Vagina (tissue), 2 donors: Measurements from ENCODE around the gene PANK4. TPM values are rescaled to one million over a fixed set of nuclear protein-coding genes. Genes with fewer than 3 reads are reported as not detected.

Experiments
- DNase-seq, 2 donors: peaks; one replicate each; pipeline ENCODE4 v3.0.0-alpha.2; 2017; ENCODE audit errors: extremely low spot score in 2 of 2
- H3K27ac ChIP-seq: fragments of 200-600 bp; sonication (generic); one replicate; pipeline ENCODE4 v1.5.1; 2019
- H3K27me3 ChIP-seq: fragments of 200-600 bp; sonication (generic); one replicate; pipeline ENCODE4 v1.5.1; 2019
- H3K36me3 ChIP-seq, 2 donors: fragments of 200-600 bp; sonication (generic); one replicate each; pipeline ENCODE4 v1.5.1; 2017 to 2019
- H3K4me1 ChIP-seq: fragments of 200-600 bp; sonication (generic); one replicate; pipeline ENCODE4 v1.5.1; 2019
- H3K4me3 ChIP-seq, 2 donors: fragments of 200-600 bp; sonication (generic); 1 replicate in 1 of 2; 2 replicates in 1 of 2; pipeline ENCODE4 v1.5.1; 2016 to 2019
- H3K9me3 ChIP-seq: fragments of 200-600 bp; sonication (generic); one replicate; pipeline ENCODE4 v1.5.1; 2019
- POLR2A ChIP-seq, 2 donors: fragments of 450-650 bp; IDR thresholded peaks; one replicate each; pipeline ENCODE4 v1.6.1; 2017; ENCODE audit warnings: antibody characterized with exemption in 2 of 2, mild to moderate bottlenecking in 2 of 2, moderate library complexity in 2 of 2
- POLR2AphosphoS5 ChIP-seq, 2 donors: sonication (generic); formaldehyde crosslinking; IDR thresholded peaks; one replicate each; pipeline ENCODE4 v1.9.0; 2017; ENCODE audit warnings: antibody characterized with exemption in 2 of 2, mild to moderate bottlenecking in 2 of 2, low read depth in 1 of 2; ENCODE audit not compliant: insufficient read depth in 1 of 2
- intact Hi-C: fragments of 100-400 bp; cut with DNase I; formaldehyde crosslinking; loops from one replicate; pipeline ENCODE4 v1.15.1; 2023
- total RNA-seq: library from RNA; depleted of rRNA; stranded (reverse); fragments of >200 nt; gene quantifications from one replicate; pipeline ENCODE4 v1.2.3, GENCODE V29; 2016
- TF ChIP-seq, protein P1 (sequence below), 3 experiments: fragments of 450-650 bp in 2 of 3; fragments of 200-600 bp in 1 of 3; sonication (generic) in 1 of 3; IDR thresholded peaks; one replicate each; pipeline ENCODE4 v1.5.1; 2017 to 2019; ENCODE audit warnings: antibody characterized with exemption in 3 of 3, mild to moderate bottlenecking in 2 of 3, moderate library complexity in 2 of 3

PANK4 gene
- total RNA-seq, 1 donor from 2014 or later: 39.5 TPM

DNA sequence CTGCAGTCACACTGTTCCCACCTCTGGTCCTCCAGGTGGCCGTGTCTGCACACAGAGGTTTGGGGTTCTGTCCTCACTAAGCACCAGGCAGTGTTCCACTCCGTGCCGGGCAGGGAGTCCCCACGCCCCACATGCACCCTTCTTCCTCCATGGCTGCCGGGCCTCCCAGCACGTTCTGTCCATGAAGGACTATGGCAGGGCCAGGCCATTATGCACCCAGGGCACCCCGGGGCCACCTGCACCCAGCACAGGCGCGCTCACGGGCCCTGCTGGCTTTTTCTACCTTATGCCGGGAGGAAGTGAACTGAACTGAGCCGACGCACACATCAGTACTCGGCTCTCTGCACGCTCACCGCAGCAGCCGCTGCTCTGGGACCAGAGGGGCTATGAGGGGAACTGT is 10.3 kb downstream of the PANK4 start:
- Histone ChIP-seq H3K4me3 (no peak overlapping the region), H3K4me1 (no peaks in the 10 kb centered on the region), H3K36me3 (peaks cover 3 to 93% of the 10 kb centered on the region in 2 donors), H3K27ac (no peak overlapping the region), H3K9me3 (no peaks in the 10 kb centered on the region), H3K27me3 (no peaks in the 10 kb centered on the region)
- intact Hi-C loops: no loop called here
- no peak for DNase-seq
- TF ChIP-seq POLR2AphosphoS5 (IDR thresholded peaks at IDR 0.05; ENCODE audit: insufficient read depth in 1 of 2, low read depth in 1 of 2): no peak
- TF ChIP-seq, protein P1, sequence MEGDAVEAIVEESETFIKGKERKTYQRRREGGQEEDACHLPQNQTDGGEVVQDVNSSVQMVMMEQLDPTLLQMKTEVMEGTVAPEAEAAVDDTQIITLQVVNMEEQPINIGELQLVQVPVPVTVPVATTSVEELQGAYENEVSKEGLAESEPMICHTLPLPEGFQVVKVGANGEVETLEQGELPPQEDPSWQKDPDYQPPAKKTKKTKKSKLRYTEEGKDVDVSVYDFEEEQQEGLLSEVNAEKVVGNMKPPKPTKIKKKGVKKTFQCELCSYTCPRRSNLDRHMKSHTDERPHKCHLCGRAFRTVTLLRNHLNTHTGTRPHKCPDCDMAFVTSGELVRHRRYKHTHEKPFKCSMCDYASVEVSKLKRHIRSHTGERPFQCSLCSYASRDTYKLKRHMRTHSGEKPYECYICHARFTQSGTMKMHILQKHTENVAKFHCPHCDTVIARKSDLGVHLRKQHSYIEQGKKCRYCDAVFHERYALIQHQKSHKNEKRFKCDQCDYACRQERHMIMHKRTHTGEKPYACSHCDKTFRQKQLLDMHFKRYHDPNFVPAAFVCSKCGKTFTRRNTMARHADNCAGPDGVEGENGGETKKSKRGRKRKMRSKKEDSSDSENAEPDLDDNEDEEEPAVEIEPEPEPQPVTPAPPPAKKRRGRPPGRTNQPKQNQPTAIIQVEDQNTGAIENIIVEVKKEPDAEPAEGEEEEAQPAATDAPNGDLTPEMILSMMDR (IDR thresholded peaks at IDR 0.05): no peak
- TF ChIP-seq POLR2A (IDR thresholded peaks at IDR 0.05): no peak

DNA sequence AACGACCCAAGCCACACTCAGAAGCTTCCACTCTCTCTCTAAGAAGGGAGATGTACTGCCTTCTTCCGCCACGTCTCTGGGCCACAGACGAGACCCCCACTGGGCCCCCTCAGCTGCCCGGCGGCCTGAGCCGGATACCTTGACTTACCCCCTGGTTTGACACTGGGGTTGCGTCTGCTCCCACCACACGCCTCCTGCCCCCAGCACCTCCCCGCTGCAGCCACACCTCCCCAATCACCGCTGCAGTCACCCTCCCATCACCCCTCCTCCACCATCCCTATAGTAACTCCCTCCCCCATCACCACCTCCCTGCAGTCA is 10.7 kb downstream of the PANK4 start:
- no peaks in the 10 kb centered on the region for H3K9me3 ChIP-seq
- H3K36me3 ChIP-seq: peaks cover 3 to 93% of the 10 kb centered on the region in 2 donors
- intact Hi-C loops: no loop called here
- H3K27me3 ChIP-seq: no peaks in the 10 kb centered on the region
- no peaks in the 10 kb centered on the region for H3K4me1 ChIP-seq
- H3K4me3 ChIP-seq: no peak overlapping the region
- H3K27ac ChIP-seq: no peak overlapping the region
- TF ChIP-seq POLR2A (IDR thresholded peaks at IDR 0.05) (no peak), POLR2AphosphoS5 (IDR thresholded peaks at IDR 0.05; ENCODE audit: insufficient read depth in 1 of 2, low read depth in 1 of 2) (no peak)
- TF ChIP-seq, protein P1 (IDR thresholded peaks at IDR 0.05): no peak
- DNase-seq: no peak

DNA sequence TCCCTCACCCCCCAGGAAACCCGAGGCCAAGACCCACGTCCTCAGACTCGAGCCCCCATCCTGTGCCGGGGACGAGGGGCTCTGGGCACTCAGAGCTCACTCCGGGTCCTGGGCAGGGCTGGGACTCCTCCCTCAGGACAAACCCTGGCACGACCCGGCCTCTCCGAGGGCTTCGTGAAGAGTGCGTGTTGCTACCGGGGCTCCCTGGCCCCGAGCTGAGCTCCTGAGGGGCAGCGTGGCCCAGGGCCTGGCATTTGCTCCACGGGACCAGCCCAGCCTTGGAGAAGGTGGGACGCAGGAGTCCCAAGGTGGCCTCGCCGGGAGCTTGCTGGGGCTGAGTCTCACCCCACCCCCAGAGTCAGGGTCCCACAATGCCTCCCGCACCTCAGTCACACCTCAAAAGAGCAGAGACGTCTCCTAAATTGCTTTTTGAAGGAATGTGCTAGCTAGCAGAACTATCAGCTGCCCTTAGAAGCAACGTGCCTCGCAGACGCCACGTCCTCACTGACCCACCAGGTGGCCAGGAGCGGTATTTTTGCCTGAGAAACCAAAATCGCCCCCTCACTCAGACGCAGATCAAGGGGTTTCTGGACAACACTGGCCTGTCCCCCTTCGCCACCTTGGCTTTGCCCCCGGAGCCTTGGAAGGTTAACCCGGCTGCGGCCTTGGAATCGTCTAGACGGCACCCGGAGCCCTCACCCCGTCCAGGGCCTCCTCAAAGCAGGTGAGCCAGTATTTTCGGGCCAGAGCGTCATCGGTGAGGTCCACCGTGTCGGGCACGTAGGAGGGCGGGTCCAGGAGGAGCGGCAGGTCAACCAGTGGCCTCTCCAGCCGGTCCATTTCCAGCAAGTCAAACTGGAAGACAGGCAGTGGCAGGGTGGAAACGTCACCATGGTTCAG is 11.3 kb downstream of the PANK4 start:
- Histone ChIP-seq H3K27me3 (no peaks in the 10 kb centered on the region), H3K9me3 (no peaks in the 10 kb centered on the region), H3K4me1 (no peaks in the 10 kb centered on the region), H3K36me3 (peaks cover 3 to 93% of the 10 kb centered on the region in 2 donors), H3K27ac (no peak overlapping the region), H3K4me3 (no peak overlapping the region)
- DNase-seq: no peak
- intact Hi-C loops: no loop called here
- TF ChIP-seq POLR2AphosphoS5 (IDR thresholded peaks at IDR 0.05; ENCODE audit: insufficient read depth in 1 of 2, low read depth in 1 of 2): no peak
- TF ChIP-seq POLR2A (IDR thresholded peaks at IDR 0.05): no peak
- TF ChIP-seq, protein P1 (IDR thresholded peaks at IDR 0.05): no peak

DNA sequence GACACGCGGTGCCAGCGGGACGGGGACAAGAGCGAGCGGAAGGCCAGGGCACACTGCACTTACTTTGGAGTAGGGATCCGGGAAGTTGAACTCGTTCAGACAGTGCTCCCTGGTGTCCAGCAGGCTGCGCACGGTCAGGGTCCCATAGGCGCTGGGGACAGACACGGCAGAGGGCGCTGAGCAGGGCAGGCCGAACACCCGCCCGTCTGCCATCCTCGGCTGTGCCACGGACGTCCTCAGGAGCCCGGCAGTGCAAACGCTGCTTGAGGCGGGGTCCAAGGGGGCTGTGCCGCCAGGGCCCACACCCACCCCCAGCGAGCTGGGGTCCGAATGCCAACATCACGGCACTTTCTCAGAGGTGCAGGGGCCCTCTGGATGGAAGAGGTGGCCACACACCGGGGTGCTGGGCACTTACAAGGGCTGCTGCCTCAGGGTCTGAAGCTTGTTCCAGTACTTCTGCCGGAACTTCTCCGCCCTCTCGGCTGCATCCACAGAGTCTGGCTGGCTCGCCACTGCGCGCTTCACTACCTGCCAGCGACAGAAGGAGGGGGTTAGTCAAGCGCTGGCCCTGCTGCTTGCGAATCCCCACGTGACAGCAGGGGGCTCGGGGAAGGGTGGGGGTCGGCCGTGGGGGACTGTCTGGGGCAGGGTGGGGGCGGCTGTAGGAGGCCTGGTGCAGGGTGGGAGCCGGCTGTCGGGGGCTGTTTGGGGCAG is 12.3 kb downstream of the PANK4 start:
- Histone ChIP-seq H3K4me1 (no peaks in the 10 kb centered on the region), H3K27me3 (no peaks in the 10 kb centered on the region), H3K27ac (no peak overlapping the region), H3K36me3 (peaks cover 3 to 92% of the 10 kb centered on the region in 2 donors), H3K9me3 (no peaks in the 10 kb centered on the region), H3K4me3 (no peak overlapping the region)
- no peak for DNase-seq
- intact Hi-C loops: no loop called here
- TF ChIP-seq POLR2A (IDR thresholded peaks at IDR 0.05) (no peak), POLR2AphosphoS5 (IDR thresholded peaks at IDR 0.05; ENCODE audit: insufficient read depth in 1 of 2, low read depth in 1 of 2) (no peak)
- TF ChIP-seq, protein P1 (IDR thresholded peaks at IDR 0.05): no peak
